ENCODE measurements around the gene GNAI1.
A peak's percentile ranks its signal among the peaks of the same experiment; 100 is the strongest.

Gene GNAI1

DNA sequence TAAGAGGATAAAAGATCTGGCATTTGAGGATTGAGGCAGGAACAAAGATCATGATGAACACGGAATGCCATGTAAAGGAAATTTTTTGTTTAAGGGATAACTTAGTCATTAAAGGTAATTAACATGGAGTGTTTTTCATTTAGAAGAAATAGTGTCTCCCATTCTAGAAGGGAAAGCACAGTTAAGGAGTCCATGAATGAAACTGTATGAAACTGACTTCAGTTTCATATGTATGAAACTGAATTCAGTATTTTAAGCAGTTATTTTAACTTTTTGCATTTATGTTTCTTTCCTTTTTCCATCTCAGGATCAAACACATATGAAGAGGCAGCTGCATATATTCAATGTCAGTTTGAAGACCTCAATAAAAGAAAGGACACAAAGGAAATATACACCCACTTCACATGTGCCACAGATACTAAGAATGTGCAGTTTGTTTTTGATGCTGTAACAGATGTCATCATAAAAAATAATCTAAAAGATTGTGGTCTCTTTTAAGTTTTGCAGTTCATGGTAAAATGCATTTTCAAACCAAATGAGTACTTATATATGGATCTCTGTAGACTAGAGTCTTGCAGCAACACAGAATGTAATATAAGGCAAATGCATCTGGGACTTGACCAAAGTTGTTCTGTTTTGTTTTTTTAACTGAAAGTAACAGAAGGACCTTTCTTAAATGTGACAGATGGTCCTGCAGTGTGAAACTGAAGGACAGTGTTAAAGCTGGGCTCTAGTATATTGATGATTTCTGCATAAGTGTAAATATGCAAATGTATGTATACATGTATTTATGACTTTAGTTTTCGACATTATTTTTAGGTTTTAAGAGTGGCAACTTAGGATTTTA is 82.6 kb downstream of the GNAI1 start:
- no peak for DNase-seq

DNA sequence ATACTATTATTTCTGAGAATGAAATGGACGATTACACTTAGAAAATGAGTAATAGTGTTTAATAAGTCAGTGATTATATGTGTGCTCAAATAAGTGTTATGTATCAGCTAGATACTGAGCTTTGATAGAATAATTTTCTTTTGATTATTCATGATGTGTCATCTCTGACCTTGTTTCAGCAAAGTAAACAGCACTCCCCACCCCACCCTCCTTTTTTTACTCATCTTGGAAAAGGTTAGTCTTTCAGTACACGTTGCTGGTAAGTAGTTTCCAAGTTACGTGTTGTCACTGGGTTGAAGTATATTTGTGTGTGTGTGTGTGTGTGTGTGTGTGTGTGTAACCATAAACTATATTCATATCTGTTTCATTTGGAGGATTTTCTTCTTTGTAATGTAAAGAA is 84.1 kb downstream of the GNAI1 start:
- peak; percentile 70 for DNase-seq

DNA sequence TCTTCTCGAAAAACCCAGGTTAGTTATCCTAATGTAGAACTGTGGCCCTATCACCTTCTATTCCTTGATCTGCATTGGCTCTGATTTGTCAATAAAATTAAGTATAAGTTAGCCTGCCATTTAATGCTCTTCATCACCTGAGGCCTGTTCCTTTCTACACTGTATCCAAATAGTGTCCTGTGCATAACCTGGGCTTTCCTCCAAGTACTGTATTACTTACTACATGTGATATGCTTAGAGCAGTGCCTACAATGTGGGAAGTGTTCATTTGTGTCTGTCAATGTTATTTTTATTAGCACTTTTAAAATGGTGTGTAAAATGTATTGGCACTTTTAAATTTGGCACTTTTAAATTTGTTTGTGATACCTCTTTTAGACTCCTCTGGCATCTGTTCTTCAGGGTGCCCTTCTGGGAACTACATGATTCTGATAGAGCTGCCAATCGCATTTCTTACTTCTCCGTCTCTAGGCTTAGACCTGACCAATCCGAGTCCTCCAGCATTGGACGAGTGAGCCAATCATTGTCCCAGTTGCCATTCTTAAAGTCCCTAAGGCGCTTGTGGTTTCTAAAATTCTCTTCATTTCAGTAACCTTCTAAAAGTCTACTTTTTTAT is 85.5 kb downstream of the GNAI1 start:
- no peak for DNase-seq

DNA sequence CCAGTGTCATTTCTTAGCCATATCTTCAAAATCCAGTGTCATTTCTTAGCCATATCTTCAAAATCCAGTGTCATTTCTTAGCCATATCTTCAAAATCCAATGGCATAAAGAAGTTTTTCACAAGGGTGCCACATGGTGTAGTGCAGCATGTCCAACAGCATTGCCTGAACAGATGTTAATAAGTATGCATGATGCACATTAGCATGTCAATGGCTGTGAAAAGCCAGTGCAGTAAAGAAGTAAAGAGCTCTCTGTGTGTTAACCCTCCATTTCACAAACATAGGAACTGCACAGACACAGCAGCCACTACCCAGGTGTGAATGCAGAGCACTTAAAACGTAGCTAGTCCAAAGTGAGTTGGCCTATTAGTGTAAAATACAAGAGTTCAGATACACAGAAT is 89.8 kb downstream of the GNAI1 start:
- no peak for DNase-seq

DNA sequence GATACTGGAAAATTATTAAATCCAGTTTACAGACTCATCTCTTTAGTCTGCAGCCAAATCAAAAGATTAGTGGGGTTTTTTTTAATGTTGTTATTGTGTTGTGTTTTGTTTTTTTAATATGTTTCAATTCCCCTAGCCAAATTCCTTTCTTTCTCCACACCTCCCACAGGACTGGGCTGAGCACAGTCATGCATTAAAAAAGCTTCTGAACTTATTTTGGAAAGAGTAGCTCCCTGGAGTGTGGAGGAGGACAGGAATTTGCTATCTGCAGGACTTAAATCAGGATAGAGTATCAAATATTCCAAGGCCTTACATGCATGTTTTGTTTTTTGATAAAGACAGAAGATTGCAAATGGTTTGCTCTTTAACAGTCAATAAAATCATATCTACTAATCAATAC is 90.7 kb downstream of the GNAI1 start:
- peak; percentile 29 for DNase-seq

DNA sequence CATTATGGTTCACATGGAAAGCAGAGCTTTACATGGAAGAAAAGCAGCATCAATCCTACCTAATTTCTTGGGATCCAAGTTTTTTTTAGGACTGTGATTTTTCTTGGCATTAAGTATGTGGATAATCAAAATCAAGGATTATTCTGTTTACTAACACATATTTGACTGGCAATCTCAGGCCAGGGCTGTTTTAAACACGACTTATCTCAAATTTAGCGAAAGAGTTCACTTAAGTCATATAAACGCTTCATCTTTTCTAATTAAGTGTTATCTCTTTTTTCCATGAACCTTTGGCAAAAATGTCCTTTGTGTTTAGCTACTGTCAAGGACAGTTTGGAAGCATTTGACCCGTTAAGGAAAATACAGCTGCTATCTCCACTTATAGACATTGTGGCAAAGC is 92.0 kb downstream of the GNAI1 start:
- DNase-seq = no peak

DNA sequence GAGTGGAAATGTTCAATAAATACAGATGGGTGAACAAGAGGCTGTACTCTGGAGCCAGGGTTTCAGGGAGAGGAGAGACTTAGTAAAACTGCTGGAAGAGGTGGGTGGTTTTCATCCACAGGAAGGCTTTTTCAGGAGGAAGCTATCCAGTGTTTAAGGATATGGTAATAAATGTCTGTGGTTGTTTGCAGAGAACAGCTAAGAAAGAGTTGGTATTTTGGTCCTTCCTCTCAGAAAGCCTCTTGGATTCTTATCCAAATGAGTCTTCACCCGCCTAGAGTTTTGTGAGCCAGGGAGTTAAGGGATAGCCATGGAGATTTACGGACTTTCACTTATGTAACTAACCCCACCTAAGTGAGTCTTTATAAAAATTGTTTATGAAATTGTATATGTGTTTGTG is 95.7 kb downstream of the GNAI1 start:
- peak; percentile 17 for DNase-seq

DNA sequence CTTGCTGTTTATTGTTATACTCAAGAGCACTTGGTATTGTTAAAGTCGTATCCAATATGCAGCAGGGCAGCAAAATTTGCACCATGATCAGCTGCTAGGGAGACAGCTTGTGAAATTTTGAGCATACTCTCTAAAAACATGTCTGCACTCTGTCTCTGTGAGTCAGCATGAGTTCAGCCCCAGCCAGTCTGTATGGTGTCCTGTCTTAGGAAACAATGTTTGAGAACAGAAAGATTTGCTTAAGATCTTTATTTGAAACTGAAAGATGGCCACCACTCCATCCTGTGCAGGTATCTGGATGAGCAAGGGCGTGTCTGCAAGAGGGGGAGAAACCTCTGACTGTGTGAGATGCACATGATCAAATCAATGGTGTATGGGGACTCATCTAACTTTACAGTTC is 97.1 kb downstream of the GNAI1 start:
- peak; percentile 37 for DNase-seq

DNA sequence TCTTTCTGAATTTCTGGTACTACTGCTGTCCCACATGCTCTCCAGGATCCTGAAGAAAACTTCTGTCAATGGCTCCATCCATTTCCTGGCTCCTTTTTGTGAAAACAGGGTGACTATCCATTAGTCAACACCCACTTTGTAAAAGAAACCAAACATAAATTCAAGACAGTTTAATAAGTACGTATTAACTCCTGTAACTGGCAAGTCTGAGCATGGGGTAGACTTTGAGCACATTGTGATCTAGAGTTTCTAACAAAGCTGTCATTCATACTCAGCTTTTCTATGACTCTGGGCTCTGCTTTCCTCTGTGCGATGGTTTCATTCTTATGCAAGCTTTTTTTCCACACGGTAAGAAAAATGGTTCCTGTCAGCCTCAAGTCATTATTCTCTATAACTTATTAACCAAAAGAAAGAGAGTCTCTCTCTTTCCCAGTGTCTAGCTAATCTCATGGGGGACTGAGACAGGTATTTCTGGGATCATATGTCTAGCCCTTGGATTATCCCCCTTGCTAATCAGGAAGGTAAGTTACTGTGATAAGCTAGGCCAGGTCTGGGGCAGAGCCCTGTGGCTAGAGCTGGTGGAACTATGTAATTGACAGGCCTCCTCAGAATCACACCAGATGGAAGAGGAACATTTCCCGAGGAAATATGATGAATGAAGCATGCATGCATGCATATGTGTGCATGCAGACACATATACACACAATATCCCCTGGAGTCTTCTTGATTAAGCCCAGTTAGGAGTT is 98.5 kb downstream of the GNAI1 start:
- DNase-seq = no peak

DNA sequence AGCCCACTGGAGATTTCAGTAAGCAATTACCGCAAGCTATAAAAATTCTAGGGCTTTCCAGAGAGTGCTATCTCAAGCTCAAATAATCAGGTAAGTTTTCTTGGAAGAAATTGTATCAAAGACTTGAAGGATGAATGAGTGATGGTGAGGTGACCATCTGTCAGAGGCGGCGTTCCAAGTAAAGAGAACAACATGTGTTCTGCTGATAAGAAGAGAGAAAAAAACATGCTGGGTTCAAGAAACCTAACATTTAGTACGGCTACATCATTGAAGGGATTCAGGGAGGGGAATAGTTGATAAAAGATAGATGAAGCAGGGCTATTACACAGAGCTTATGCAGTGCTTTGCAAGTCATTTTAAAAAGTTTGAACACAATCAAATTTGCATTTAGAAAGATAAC is 100.7 kb downstream of the GNAI1 start:
- no peak for DNase-seq

DNA sequence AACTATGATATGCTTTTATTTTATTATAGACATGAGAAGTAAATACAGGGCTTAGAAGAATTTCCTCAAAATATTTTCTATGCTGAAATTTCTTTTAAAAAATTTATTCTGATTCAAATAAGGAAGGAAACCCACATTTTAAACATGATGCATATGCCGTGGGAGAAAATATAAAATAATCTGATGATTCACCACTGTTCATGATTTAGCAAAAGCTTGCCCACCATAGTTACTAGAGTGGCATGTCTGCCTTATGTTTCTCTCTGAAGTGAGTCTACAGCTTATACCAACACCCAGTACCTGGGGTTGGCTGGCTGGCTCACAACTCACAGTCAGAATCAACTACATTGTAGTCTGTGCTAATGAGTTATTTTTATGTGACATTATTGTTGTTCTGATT is 102.0 kb downstream of the GNAI1 start:
- DNase-seq = no peak

DNA sequence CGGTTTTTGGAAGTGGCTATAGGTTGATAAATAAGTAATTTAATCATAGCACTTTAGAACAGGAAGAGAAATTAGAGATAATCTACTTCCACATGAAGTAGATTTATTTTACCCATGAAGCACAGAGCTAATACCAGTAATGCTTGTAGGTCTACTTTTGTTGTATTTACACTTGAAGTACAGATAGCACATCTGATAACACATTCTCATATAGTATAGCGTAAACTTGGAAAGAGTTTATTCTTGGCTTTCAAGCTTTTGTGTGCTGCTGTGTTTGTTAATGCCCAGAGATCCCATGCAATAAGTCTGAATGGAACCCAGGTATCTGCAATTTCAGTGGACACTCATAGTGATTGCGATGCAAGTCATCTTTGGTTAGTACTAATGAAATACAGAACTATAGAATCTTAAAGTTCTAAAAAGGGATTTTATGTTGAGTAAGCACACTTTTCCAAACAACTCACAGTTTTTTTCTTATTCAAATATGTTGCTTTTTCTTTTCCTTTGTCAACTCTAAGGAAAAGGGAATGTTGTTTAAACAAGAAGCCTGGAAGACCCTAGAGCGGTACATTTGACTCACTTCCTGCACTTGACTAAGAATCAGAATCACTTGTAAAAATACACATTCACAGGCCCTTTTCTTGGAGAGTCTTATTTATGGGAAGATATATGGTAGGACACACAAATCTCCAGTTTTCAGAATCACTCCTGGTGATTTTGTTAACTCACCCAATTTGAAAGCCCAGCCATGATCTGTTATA is 105.8 kb downstream of the GNAI1 start:
- DNase-seq = no peak

DNA sequence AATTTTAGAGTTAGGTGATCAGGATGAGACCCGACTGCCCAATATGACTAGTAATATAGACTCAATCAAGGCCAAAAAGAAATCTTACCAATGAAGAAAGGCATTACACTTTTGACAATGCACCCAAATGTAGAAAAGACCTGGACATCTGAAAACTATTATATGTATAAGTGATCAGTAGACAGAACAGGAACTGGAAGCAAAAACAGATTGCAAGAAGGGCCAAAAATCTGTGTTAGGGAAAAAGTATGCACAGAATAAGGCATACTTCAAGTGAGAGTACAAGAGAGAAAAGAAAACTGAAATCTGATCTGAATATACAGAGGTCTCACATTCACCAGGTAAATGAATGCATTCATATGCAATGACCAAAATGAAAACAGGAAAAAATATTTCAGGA is 107.0 kb downstream of the GNAI1 start:
- DNase-seq = no peak

DNA sequence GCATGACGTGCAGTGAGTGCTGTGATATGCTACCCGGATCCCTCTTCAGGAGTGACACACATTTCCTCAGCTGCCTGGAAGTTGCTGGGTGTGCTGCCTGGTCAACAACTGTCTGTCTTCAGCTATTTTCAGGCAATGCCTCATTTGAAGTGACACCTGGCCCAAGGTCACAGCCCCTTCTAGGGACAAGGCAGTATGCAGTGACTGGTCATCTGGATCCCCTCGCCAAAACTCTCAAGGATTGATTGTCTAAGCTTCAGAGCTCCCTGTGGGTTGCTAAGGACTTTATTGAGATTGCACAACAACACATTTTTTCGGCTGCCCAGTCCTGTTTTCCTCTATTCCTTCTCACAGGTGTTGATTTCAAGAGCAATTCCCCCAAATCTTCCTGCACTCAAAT is 108.8 kb downstream of the GNAI1 start:
- no peak for DNase-seq

DNA sequence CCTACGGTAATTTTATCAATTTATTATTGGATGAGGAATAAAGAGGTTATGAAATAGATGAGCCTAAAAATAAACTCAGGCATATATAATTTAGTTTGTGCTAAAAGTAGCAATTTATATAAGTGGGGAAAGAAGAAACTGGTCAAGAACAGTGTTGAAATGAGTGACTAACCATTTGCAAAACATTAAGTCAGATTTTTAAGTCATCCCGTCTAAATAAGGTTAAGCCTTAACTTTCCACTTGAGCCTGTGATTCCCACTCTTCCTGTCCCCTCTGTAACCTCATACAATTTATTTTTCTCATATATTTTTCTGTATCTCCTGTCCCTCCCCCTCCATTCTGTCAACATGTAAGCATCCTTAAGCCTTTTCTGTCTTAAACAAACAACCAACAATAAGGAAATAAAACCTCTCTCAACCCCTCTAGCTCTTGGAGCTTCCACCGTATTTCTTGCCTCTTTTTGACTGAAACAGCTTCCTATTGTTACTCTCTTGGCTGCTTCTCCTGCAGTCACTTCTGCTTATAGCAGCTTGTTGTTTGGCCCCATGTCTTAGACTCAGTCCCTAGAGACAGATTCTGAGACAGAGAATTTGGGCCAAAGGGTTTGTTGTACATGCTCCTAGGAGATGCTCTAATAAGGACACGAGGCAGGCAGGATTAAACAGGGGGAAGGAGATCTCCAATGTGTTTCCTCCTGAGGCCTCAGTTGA is 109.7 kb downstream of the GNAI1 start:
- DNase-seq = peak; percentile 28

DNA sequence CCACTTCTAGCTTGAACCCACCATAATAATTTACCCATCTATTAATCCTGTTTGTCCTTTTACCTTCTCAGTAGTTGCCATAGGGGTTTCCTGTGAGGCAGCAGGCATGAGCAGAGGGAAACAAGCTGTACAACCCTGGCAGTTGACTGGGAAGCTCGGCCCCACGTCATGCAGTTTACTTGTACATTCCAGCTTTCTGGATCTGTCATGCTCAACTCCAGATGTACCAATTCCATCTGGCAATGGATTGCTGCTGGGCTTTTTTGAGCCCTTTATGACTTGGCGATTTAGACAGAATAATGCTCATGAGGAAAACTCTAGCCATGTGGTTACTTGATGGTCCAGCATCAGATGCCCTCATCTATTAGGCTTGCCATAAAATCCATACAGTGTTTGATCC is 112.5 kb downstream of the GNAI1 start:
- DNase-seq = peak; percentile 41

DNA sequence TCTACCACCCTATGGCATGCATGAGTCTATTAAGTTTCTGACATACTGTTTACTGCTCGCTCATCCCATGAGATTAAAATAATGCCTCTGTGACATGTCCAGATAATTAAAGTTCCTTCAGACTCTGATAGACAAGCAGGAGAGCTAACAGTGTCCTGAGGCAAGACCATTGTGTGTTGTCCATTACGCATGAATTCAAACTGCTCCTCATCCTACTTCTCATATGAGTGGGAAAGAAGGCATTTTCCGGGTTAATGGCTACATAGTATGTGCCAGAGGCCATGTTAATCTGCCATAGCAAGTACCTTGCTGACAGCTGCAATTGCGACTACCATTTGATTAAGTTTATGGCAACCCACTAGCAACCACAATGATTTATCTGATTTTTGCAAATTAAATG is 113.3 kb downstream of the GNAI1 start:
- no peak for DNase-seq

DNA sequence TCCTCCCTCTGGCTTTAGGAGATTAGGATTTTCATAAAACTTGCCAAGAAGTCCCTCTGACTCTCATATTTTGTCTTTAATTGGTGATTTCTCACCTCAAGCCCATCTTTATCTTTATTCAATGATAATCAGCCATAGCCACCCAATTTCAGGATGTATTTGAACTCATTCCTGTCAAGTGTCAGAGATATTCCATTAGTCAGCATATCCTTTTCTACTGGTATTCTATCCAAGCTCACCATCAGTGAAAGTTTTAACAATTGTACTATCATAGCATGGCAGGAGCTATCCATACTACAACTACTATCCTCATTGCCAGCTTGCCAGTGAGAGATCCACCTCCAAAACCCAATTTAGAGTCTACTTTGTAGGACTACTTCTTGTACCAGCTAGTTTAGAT is 114.6 kb downstream of the GNAI1 start:
- no peak for DNase-seq

DNA sequence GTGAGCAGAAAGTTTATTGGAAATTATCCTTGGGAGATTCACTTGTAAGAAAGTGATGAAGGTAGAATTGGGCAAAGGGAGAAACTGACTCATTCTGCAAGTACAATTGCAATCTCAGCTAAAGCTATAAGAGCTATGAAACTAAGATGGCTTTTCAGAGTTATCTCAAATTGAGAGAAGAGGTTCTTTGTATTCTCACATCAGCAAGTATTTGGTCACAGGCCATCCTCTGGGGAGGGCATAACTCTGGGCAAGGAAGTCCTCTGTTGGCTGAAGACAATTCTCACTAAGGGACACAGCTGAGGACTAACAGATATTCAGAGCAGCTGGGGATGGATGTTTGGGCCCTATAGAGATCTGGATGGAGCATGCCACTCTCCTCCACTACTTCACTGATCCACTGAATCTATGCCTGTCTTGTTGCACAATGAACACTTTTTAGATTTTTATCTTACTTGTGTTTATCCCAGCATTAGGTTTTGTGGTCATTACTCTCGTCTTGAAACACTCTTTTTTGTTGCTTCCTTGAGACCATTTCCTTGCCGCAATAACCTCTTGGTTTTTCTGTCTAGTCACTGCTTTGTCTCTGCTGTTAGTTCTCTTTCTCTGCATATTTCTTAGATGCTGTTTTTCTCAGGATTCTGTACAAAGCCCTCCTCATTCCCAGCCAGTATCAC is 115.1 kb downstream of the GNAI1 start:
- peak; percentile 39 for DNase-seq

DNA sequence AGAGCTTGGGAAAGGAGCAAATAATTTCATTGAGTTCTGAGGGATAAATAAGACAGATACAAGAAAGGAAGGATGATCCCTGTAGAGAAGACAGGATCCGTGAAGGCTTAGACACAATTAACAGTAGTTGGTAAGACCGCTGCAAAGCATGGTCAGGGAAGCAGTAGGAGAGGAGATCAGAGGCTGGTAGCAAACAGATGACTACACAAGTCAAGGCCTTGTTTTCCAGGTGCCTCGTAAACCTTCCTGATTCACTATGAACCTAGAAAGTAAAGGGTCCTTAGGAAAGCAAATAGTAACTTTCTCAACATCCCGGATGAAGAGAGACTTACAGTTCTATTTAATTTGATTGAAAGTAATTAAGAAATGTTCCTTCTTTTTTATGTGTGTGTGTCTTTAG is 118.6 kb downstream of the GNAI1 start:
- no peak for DNase-seq

DNA sequence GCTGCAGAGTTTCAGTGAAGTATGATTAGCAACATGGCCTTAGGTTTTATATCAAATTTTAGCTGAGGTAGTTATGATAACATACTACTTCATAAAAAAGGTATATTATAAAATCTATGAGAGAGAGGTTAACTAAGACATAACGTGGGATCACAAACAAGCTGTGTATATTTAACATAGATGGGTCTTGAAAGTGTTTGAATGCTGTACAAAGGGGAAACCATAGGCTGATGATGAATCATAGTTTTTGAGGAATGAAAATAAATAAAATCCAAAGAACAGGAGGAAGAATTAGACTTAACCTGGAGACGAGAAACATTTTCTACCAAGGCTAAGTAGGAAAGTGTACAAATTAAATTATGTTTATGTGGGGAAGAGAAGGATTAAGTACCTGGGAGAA is 119.0 kb downstream of the GNAI1 start:
- no peak for DNase-seq

DNA sequence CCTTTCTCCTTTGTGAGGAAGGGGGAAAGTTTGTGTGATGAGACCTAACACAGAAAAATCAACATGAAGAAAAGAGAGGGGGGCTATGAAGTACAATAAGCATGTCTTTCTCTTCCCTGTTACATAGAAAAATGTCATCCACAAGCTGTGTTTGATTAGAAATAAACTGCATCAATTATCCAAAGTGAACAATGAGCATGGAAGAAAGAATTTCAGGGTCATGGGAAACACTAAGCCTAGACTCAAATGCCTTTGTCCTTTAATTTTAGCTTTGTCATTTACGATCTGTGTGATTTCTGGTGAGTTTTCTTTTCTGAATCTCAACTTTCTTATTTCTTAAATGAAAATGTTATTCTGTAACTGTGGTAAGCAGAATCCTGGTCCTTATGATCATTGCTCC is 121.0 kb downstream of the GNAI1 start:
- DNase-seq = no peak
